OCI-LY1 (cell line): ENCODE results near the gene EVC2.

Experiments used
- H2AFZ ChIP-seq: fragments of 200-600 bp; sonication (generic), shearing (Covaris generic); 2 replicates; pipeline ENCODE4 v1.6.0; 2014; ENCODE audit warnings: antibody characterized with exemption, mild to moderate bottlenecking, low read length
- H3F3A ChIP-seq: fragments of 200-600 bp; sonication (generic), shearing (Covaris generic); 2 replicates; pipeline ENCODE4 v1.6.0; 2014; ENCODE audit warnings: mild to moderate bottlenecking, antibody characterized with exemption, low read length, moderate library complexity; ENCODE audit not compliant: insufficient read depth
- H3K27ac ChIP-seq: fragments of 200-600 bp; sonication (generic); 2 replicates; pipeline ENCODE4 v1.5.1; 2014; ENCODE audit warnings: low read length, mixed run types, mild to moderate bottlenecking, low read depth; ENCODE audit not compliant: poor library complexity, severe bottlenecking
- H3K27me3 ChIP-seq: fragments of 200-600 bp; sonication (generic); 2 replicates; pipeline ENCODE4 v1.6.0; 2014; ENCODE audit warnings: antibody characterized with exemption, mild to moderate bottlenecking, low read length, moderate library complexity; ENCODE audit not compliant: insufficient read depth
- H3K36me3 ChIP-seq: fragments of 200-600 bp; sonication (generic); 2 replicates; pipeline ENCODE4 v1.6.1; 2014; ENCODE audit warnings: mild to moderate bottlenecking, antibody characterized with exemption, low read length, moderate library complexity, mixed read lengths; ENCODE audit not compliant: insufficient read depth
- H3K4me1 ChIP-seq: fragments of 200-600 bp; sonication (generic); 2 replicates; pipeline ENCODE4 v1.5.1; 2014; ENCODE audit warnings: mild to moderate bottlenecking, low read length, moderate library complexity; ENCODE audit not compliant: insufficient read depth, severe bottlenecking
- H3K4me2 ChIP-seq: fragments of 200-600 bp; sonication (generic), shearing (Covaris generic); 2 replicates; pipeline ENCODE4 v1.6.1; 2014; ENCODE audit warnings: low read length
- H3K4me3 ChIP-seq: fragments of 200-600 bp; sonication (generic); 2 replicates; pipeline ENCODE4 v1.5.1; 2014; ENCODE audit warnings: low read length, low read depth, mild to moderate bottlenecking, mixed read lengths; ENCODE audit not compliant: poor library complexity, severe bottlenecking
- H3K79me2 ChIP-seq: fragments of 200-600 bp; shearing (Covaris generic); 2 replicates; pipeline ENCODE4 v1.6.1; 2016; ENCODE audit warnings: mixed run types, low read length, mixed read lengths; ENCODE audit not compliant: insufficient read depth
- H3K9ac ChIP-seq: fragments of 200-600 bp; sonication (generic), shearing (Covaris generic); 2 replicates; pipeline ENCODE4 v1.6.1; 2014; ENCODE audit warnings: mild to moderate bottlenecking, low read length, mixed read lengths
- H3K9me2 ChIP-seq: fragments of 200-600 bp; sonication (generic), shearing (Covaris generic); 2 replicates; pipeline ENCODE4 v1.6.1; 2014; ENCODE audit warnings: low read depth, mild to moderate bottlenecking, low read length, mixed read lengths
- H3K9me3 ChIP-seq: fragments of 200-600 bp; shearing (Covaris generic); 2 replicates; pipeline ENCODE4 v1.6.1; 2014; ENCODE audit warnings: low read length, mixed read lengths
- H4K20me1 ChIP-seq: fragments of 200-600 bp; sonication (generic), shearing (Covaris generic); 2 replicates; pipeline ENCODE4 v1.6.0; 2016; ENCODE audit warnings: mild to moderate bottlenecking, low read length; ENCODE audit not compliant: insufficient read depth
- CTCF ChIP-seq: fragments of 200-600 bp; sonication (generic), shearing (Covaris generic); IDR thresholded peaks from 2 replicates; pipeline ENCODE4 v1.5.1; 2017; ENCODE audit warnings: mild to moderate bottlenecking, antibody characterized with exemption, low read length, moderate library complexity, mixed read lengths
- EZH2 ChIP-seq: fragments of 200-600 bp; sonication (generic), shearing (Covaris generic); IDR thresholded peaks from 2 replicates; pipeline ENCODE4 v1.8.0; 2017; ENCODE audit warnings: borderline replicate concordance, mixed run types, mild to moderate bottlenecking, antibody characterized with exemption, low read length, moderate library complexity, mixed read lengths

EVC2 gene

GRCh38 chr4:5712517-5712916 lies 4.2 kb upstream of the EVC2 start:
- peak overlapping the region; percentile 95 for H3K4me2 ChIP-seq
- TF ChIP-seq EZH2 (no peak), CTCF (no peak)
- peak overlapping the region; percentile 70; the same call in 1 of the 2 replicates for H3K9ac ChIP-seq
- H4K20me1 ChIP-seq, result no peaks in the 10 kb centered on the region
- no peaks in the 10 kb centered on the region for H3F3A ChIP-seq
- H2AFZ ChIP-seq, result no peak overlapping the region
- H3K4me3 ChIP-seq, result peak overlapping the region; percentile 74
- no peaks in the 10 kb centered on the region for H3K9me2 ChIP-seq
- H3K27me3 ChIP-seq, result no peaks in the 10 kb centered on the region
- peaks cover 4% of the 10 kb centered on the region; the same call in 1 of the 2 replicates for H3K36me3 ChIP-seq
- peaks cover 45% of the 10 kb centered on the region for H3K4me1 ChIP-seq
- H3K27ac ChIP-seq, result no peak overlapping the region
- H3K9me3 ChIP-seq, result no peaks in the 10 kb centered on the region
- H3K79me2 ChIP-seq, result no peaks in the 10 kb centered on the region

- Histone ChIP-seq H3F3A (no peaks in the 10 kb centered on the region), H3K4me1 (peaks cover 54% of the 10 kb centered on the region), H3K9ac (peak overlapping the region; percentile 70), H3K4me2 (peak overlapping the region; percentile 95), H3K9me3 (no peaks in the 10 kb centered on the region), H3K9me2 (no peaks in the 10 kb centered on the region), H3K36me3 (peaks cover 4% of the 10 kb centered on the region; the same call in 1 of the 2 replicates), H4K20me1 (no peaks in the 10 kb centered on the region), H2AFZ (no peak overlapping the region), H3K27me3 (no peaks in the 10 kb centered on the region), H3K79me2 (no peaks in the 10 kb centered on the region), H3K27ac (no peak overlapping the region), H3K4me3 (peak overlapping the region; percentile 74)
- TF ChIP-seq CTCF (no peak; the same call in 1 of the 2 replicates), EZH2 (no peak)
Observed at GRCh38 chr4:5711479-5712184, 3.3 kb upstream of the EVC2 start.

DNA sequence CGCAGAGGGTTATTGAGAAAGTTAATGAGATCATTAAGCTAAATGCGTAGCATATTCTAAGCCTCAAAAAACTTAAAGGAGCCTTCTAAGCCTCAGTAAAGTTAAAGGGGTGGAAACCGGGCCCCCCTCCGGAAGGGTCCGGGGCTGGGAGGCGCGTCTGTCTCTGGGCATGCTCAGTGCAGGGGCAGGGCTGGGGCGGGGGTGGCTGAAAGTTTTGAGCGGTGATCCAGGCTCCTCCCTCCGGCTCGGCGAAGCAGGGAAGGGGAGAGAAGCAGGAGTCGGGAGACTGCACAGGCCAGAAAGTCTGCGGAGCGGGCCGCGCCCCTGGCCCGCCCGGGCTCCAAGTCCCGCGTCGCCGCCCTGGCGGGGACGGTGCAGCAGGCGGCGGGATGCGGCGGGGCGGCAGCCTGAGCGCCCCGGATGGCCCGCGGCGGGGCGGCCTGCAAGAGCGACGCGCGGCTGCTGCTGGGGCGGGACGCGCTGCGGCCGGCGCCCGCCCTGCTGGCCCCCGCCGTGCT lies 2.7 kb upstream of the EVC2 start, which contains the start of gene EVC:
Gene EVC, plus strand, starts transcription at position 241 of the 518 bp plus-strand sequence. Its CDS starts 180 bp downstream, at position 421.
- H3K27me3 ChIP-seq, result no peaks in the 10 kb centered on the region
- H3F3A ChIP-seq, result no peaks in the 10 kb centered on the region
- H3K9me3 ChIP-seq, result no peaks in the 10 kb centered on the region
- peak within 1 kb of the TSS; percentile 70 for H3K9ac ChIP-seq
- H4K20me1 ChIP-seq, result no peaks in the 10 kb centered on the region
- peaks cover 4% of the 10 kb centered on the region; the same call in 1 of the 2 replicates for H3K36me3 ChIP-seq
- H3K9me2 ChIP-seq, result no peaks in the 10 kb centered on the region
- H3K4me1 ChIP-seq, result peaks cover 55% of the 10 kb centered on the region
- peak within 1 kb of the TSS; percentile 95 for H3K27ac ChIP-seq
- TF ChIP-seq CTCF (no peak), EZH2 (no peak)
- peak within 1 kb of the TSS; percentile 74 for H3K4me3 ChIP-seq
- no peaks in the 10 kb centered on the region for H3K79me2 ChIP-seq
- peak within 1 kb of the TSS; percentile 48; the same call in 1 of the 2 replicates for H2AFZ ChIP-seq
- H3K4me2 ChIP-seq, result peak within 1 kb of the TSS; percentile 95
